Iris pigment epithelial cell (primary cell): ENCODE data around the gene RESF1.

Experiments
- DNase-seq: peaks from one replicate; pipeline ENCODE4 v3.0.0-alpha.2; 2011; ENCODE audit warnings: low read depth

Gene RESF1

GRCh38 chr12:31958569-31959160 is 550 bp upstream of the RESF1 start:
- DNase-seq: no peak

GRCh38 chr12:31959701-31960391 is 631 bp downstream of the RESF1 start:
- DNase-seq: peak; percentile 64

DNA sequence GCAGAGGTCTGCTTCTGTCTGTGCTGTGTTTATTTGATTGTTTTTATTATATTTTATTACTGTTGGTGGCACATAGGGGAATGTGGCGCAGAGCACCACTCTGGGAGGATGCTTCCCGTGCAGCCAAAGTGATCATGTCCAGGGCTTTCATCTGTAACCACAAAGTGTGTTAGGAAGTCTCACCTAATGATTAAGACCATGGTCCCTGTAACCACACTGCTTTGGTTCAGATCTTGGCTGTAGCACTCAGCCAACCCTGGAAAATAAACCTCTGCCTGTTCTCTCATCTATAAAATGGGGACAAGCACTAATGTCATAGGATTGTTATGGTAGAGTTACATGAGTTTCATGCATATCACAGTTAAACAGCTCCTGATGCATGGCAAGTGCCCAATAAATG is 1.9 kb downstream of the RESF1 start:
- DNase-seq: no peak

- DNase-seq: no peak
These were observed 2.9 kb downstream of the RESF1 start for GRCh38 chr12:31962076-31962475.

- no peak for DNase-seq
These were observed 5.1 kb downstream of the RESF1 start for GRCh38 chr12:31964280-31964679.

DNA sequence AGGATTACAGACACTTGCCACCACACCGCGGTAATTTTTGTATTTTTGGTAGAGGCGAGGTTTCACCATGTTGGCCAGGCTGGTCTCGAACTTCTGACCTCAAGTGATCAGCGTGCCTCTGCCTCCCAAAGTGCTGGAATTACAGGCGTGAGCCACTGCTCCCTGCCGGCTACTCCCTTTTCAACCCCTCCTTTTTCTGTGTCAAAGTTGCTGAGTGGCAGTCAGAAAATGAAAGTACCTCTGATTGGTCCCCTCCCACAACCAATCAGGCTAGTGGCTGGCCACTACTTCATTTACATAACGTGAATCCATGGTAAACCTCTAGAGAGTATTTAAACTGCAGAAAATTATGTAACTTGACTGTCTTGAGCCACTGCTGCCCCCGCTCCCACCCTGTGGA is 5.9 kb downstream of the RESF1 start:
- no peak for DNase-seq

DNA sequence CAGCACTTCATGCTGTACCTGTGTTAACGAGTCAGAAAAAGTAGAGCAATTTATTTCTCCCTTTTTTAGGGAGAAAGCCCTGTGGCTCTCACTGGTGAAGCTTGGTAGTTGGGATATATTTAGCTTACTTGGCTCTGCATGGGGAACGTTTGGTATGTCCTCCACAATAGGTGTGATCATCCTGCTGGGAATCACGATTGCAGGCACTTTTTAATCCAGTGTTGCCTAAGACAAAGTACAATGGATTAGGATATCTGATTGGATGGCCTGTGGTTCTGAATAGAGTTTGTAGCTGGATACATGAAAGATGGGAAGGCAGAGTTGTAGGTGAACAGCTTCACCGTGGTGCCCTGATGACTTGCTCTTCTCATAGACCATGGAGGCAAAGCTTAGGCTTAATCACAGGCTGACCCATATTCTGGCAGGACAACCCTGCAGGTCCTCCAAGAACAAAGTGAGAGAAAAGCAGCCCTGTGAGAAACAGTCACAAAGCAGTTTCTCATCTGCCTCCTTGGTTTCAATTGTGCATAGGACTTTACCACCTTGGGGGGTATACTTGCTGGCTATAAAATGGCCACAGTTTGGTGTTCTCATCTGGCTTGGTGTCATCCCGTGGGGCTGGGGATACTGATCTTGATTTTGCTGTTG is 7.5 kb downstream of the RESF1 start:
- no peak for DNase-seq

GRCh38 chr12:31967539-31967938 is 8.3 kb downstream of the RESF1 start:
- DNase-seq: no peak

DNA sequence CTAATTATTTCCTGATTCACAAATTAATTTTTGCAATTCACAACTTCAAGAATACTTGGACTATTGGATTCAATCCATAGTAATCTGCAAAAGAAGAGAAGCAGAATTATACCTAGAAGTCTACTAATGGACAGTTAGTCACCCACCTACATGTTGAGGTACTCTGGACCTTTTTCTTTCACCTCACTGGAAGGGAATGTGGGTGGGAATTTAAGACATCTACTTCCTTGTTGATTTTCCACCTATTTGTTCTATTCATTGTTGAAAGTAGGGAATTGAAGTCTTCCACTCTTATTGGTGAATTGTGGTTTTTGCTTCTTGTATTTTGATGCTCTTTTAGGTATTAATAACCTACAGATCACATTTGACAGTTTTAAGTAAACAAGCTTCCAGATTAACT is 11.0 kb downstream of the RESF1 start:
- DNase-seq: no peak

- DNase-seq: no peak
These were observed 14.6 kb downstream of the RESF1 start for GRCh38 chr12:31973818-31974217.

DNA sequence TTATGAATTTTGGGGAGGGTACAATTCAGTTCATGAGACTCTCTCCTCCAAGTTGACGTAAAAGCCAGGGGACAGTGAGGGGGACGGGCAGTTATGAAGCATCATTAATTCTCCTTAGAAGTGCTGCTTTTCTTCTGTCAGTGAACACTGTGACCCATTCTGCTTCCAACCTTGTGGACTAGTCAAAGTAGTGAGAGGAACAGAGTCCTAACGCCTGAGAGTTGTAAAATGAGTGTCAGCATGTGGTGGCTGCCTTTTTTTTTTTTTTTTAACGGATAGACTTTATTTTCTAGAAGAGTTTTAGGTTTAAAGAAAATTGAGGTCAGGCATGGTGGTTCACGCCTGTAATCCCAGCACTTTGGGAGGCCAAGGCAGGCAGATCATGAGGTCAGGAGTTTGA is 15.5 kb downstream of the RESF1 start:
- DNase-seq: no peak

DNA sequence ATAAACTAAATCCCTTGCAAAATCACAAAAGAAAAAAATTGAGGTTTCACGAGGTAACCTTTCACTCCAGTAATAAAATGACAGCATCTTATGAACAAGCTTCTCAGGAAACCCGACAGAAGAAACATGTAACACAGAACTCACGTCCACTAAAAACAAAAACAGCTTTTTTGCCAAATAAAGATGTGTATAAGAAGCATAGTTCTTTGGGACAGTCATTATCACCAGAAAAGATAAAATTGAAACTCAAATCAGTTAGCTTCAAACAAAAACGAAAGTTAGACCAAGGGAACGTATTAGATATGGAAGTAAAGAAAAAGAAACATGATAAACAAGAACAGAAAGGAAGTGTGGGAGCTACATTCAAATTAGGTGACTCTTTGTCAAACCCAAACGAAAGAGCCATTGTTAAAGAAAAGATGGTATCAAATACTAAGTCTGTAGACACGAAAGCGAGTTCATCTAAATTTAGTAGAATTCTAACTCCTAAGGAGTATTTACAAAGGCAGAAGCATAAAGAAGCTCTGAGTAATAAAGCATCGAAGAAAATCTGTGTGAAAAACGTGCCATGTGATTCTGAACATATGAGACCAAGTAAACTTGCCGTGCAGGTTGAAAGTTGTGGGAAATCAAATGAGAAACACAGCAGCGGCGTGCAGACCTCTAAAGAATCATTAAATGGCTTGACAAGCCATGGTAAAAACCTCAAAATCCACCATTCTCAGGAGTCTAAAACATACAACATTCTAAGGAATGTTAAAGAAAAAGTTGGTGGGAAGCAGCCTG is 25.8 kb downstream of the RESF1 start:
- no peak for DNase-seq

GRCh38 chr12:31985832-31986231 is 26.6 kb downstream of the RESF1 start:
- no peak for DNase-seq

DNA sequence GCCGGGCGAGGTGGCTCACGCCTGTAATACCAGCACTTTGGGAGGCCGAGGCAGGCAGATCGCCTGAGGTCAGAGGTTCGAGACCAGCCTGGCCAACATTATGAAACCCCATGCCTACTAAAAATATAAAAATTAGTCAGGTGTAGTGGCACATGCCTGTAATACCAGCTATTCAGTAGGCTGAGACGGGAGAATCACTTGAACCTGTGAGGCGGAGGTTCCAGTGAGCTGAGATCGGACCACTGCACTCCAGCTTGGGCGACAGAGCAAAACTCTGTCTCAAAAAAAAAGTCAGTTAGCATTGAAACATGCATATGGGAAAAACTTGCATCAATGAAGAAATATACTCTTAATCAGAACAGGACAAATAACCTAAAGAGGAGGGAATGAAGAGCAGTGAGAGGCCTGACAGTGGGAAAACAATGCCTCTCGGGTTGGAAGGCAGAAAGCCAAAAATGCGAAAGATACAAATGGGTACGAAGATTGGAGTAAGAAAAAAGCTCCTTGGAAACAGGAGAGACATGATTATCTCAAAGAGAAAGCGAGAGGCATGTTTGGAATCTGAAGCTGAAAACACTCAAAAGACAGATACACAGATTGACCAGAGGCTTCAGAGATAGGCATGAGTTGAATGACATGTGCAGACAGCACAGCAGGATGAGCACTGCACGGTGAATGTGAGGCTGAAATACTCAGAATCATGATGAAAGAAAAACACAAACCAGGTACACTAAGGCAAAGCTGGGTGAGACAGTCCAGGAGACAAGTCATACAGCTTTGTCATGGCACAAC is 30.6 kb downstream of the RESF1 start:
- DNase-seq: peak; percentile 89

DNA sequence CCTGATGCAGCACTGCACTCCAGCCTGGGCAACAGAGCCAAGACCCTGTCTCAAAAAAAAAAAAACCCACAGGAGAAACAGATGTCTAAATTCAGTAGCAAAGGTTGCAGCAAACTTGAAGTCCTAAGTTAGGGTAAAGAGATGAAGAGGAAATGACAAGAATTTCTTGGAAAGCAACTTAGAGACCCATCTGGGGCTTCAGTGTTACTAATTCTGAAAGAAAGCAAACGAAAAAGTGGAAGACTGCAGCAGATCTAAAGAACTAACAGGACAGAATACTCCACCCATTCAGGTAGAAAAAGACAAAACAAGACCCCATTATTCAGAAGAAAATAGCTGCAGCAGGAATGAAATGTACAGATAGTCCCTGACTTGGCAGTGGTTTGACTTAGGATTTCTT is 31.9 kb downstream of the RESF1 start:
- no peak for DNase-seq

DNA sequence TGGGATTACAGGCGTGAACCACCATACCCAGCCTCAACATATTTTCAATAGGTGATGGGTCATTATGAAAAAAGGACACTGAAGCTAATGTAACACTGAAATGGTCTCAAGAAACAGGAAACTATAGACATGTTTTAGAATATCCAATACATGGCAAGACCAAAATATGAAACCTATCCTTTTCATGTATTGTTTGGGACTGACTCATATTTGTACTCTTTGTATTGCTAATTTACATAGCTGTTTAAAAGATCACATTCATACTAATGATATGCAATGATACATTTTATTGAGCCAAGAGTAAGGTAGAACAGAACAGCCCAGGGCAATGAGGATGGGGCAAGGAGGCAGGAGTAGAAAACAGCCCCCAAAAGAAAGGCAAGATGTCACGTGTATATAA is 32.6 kb downstream of the RESF1 start:
- no peak for DNase-seq

GRCh38 chr12:31999692-32000091 is 40.5 kb downstream of the RESF1 start:
- no peak for DNase-seq

DNA sequence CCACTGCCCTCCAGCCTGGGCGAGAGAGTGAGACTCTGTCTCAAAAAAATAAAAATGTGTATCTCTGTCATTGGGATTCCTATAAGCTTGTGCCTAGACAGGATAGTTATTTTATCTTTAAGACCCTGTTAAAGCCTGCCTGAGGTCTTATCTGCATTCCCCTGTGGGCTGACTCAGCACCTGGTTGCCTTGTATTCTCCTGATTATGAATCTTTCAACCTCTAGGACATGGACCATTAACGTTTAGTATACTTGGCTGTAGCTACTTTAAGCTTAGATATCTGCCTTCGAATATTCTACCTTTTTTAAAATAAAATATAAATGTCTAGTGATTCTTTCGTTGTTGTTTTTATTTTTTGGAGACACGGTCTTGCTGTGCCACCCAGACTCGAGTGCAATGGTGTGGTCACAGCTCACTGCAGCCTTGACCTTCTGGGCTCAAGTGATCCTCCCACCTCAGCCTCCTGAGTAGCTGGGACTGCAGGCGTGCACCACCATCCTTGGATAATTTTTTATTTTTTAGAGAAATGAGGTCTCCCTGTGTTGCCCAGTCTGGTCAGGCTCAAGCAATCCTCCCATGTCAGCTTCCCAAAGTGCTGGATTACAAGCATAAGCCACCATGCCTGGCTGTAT is 41.3 kb downstream of the RESF1 start:
- DNase-seq: no peak

- peak; percentile 9 for DNase-seq
These were observed 43.8 kb downstream of the RESF1 start for GRCh38 chr12:32002848-32003493.

GRCh38 chr12:32003654-32004053 is 44.4 kb downstream of the RESF1 start:
- DNase-seq: no peak
